Loucy (cell line): Measurements from ENCODE around the gene ZCCHC14.

Experiments used
- EZH2phosphoT487 ChIP-seq: fragments of 200-600 bp; IDR thresholded peaks from 2 replicates; pipeline ENCODE4 v1.6.1; 2018; ENCODE audit warnings: antibody characterized with exemption, mild to moderate bottlenecking, moderate library complexity, borderline replicate concordance
- TF ChIP-seq, protein P1 (sequence below): fragments of 200-600 bp; sonication (generic); conservative IDR thresholded peaks from 2 replicates; pipeline ENCODE4 v1.5.1; 2014; ENCODE audit warnings: mild to moderate bottlenecking, antibody characterized with exemption, low read length

- TF ChIP-seq, protein P1, sequence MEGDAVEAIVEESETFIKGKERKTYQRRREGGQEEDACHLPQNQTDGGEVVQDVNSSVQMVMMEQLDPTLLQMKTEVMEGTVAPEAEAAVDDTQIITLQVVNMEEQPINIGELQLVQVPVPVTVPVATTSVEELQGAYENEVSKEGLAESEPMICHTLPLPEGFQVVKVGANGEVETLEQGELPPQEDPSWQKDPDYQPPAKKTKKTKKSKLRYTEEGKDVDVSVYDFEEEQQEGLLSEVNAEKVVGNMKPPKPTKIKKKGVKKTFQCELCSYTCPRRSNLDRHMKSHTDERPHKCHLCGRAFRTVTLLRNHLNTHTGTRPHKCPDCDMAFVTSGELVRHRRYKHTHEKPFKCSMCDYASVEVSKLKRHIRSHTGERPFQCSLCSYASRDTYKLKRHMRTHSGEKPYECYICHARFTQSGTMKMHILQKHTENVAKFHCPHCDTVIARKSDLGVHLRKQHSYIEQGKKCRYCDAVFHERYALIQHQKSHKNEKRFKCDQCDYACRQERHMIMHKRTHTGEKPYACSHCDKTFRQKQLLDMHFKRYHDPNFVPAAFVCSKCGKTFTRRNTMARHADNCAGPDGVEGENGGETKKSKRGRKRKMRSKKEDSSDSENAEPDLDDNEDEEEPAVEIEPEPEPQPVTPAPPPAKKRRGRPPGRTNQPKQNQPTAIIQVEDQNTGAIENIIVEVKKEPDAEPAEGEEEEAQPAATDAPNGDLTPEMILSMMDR: no peak
- no peak for TF ChIP-seq EZH2phosphoT487
Measured at GRCh38 chr16:87492291-87492630, 563 bp downstream of the ZCCHC14 start.
